ENCODE data around the gene NR6A1.
"Not testable (repeated sequence)": the region's sequence is repeated elsewhere in the genome, so short reads cannot be mapped to it uniquely, and the experiment has no call there.

The NR6A1 gene

DNA sequence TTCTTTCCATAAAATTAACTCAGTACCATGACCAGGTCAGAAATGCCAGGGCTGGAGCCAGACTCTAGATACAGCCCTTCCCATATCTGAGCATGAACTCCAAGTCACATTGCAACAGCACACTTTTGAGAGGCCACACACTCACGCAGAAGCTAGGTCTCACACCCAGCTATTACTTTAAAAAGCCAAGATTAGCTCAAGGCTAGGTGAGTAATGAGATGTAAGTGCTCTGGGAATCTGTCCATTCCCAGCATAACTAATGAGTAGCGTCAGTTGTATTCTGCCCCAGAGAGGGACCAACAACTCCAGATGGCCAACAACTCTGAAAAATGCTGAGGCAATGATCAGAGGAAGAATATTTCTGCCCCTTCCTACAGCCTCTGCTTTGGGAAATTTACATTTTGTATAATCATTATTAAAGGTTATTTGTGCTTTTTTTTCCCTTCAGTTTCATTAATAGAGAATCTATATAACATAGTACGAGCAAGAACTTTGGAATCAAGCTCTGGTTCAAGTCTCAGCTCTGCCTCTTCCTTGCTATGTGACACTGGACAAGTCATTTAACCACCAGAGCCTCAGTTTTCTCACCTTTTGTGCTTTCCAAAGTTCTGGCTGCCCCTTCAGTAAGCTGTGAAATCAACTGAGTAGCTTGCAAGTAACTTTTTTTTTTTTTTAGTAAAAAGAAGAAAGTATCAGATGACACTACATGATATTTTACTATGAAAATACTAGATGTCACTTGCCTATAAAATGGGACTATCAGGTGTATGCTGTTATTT is 118.3 kb downstream of the NR6A1 start:
- no peak for DNase-seq

DNA sequence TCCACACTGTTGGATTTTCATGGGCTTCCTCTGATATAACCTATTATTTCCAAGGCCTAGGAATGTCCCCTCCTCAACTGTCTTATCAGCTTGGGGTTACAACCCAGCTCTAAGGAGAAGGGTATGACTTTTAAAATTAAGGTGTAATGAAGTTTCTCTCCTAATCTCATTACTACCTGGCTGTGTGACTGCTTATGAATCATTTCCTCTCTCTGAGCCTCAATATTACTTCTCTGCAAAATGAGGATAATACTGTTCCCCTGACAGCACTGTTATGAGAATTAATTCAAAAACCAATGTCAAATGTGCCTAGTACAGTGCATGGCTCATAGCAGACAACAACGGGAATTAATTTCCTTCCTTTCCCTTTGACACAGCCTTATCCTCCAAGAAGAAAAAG is 118.9 kb downstream of the NR6A1 start:
- no peak for DNase-seq

DNA sequence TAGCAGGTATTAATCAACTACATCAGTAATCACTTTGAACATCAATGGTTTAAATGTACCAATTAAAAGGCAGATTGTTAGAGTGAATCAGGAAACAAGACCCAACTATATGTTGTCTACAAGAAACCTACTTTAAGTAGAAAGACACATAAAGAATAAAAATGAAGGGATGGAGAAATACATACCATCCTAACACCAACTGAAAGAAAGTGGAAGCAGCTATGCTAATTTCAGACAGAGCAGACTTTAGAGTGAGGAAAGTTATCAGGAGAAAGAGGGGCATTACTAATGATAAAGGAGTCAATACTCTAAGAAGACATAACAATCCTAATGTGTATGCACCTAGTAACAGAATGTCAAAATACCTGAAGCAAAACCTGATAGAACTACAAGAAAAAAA is 125.8 kb downstream of the NR6A1 start:
- no peak for DNase-seq

- no peak for DNase-seq
These were observed 131.5 kb downstream of the NR6A1 start for GRCh38 chr9:124639637-124640036.

DNA sequence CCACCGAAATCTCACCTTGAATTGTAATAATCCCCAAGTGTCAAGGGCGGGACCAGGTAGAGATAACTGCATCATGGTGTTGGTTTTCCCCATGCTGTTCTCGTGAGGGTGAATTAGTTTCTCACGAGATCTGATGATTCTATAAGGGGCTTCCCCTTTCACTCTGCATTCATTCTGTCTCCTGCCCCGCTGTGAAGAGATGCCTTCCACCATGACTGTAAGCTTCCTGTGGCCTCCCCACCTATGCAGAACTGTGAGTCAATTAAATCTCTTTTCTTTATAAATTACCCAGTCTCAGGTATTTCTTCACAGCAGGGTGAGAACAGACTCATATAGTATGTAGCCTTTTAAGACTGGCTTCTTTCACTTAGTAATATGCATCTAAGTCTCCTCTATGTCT is 135.8 kb downstream of the NR6A1 start:
- DNase-seq, result no peak

GRCh38 chr9:124632077-124632621 is 139.0 kb downstream of the NR6A1 start:
- DNase-seq, result no peak

GRCh38 chr9:124631326-124631725 is 139.8 kb downstream of the NR6A1 start:
- no peak for DNase-seq

- DNase-seq, result no peak
These were observed 141.5 kb downstream of the NR6A1 start for GRCh38 chr9:124629600-124629999.

- no peak for DNase-seq
These were observed 142.4 kb downstream of the NR6A1 start for GRCh38 chr9:124628741-124629140.

GRCh38 chr9:124626276-124626675 is 144.8 kb downstream of the NR6A1 start:
- no peak for DNase-seq

- no peak for DNase-seq
These were observed 146.0 kb downstream of the NR6A1 start for GRCh38 chr9:124625087-124625486.

DNA sequence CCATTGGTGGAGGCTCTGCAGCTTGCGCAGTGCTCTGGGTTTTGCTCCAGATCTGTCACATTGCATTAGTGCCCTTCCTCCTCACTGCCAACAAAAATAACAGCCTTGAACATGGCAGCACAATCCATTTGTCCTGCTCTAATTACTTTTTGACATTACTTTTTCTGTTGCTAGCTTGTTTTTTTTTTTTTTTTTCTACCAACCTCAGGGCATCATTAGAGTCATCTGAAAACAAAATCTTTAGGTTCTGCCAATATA is 146.4 kb downstream of the NR6A1 start:
- no peak for DNase-seq

GRCh38 chr9:124623966-124624734 is 147.0 kb downstream of the NR6A1 start:
- DNase-seq, result no peak

- no peak for DNase-seq
These were observed 148.2 kb downstream of the NR6A1 start for GRCh38 chr9:124622882-124623281.

DNA sequence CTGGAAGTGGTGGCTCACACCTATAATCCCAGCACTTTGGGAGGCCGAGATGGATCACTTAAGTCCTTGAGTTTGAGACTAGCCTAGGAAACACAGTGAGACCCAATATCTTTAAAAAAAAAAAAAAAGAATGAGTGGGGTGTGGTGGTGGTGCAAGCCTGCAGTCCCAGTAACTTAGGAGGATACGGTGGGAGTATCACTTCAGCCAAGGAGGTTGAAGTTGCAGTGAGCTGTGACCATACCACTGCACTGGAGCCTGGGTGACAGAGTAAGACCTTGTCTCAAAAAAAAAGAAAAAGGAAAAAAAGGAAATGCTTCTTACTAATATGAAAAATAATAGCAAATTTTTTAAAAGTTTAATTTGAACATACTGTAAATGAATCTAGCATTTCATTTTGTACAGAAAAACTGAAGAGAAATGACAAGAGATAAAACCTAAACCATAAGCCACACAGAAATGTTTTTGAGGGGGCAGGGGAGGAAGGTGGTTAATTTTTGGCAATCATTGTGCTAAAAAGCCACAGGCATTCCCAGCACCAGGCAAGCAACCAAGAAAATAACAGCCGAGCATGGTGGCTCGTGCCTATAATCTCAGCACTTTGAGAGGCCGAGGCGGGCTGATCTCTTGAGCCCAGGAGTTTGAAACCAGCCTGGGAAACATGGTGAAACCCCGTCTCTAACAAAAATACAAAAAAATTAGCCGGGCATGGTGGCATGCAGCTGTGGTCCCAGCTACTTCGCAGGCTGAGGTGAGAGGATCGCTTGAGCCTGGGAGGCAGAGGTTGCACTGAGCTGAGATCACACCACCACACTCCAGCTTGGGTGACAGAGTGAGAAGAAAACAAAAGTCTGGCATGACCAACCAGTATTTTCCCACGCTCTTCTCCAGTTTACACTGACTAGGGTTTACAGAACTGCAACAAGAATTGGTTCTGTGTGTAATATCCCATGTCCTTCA is 149.5 kb downstream of the NR6A1 start:
- DNase-seq, result no peak

DNA sequence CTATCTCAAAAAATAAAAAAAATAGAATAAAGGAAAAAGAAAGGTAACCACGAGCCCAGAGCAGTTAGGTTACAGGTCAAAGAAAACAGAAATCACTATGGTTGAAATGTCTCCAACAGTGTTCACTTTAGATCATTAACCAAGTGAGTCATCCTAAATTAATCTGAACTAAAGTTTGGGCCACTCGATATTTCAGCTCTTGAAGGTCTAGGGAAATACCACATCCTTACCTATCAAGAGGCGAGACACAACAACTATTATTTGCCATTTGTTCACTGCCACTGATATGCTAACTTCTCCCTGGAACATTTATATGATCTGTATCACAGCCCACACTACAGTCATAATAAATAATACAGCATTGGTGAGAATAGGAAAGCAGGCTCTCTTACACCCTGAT is 152.6 kb downstream of the NR6A1 start:
- DNase-seq, result no peak

GRCh38 chr9:124617477-124618141 is 153.5 kb downstream of the NR6A1 start:
- DNase-seq, result no peak

- no peak for DNase-seq
These were observed 154.2 kb downstream of the NR6A1 start for GRCh38 chr9:124616961-124617360.

- not testable (repeated sequence) for DNase-seq
These were observed 155.3 kb downstream of the NR6A1 start for GRCh38 chr9:124615840-124616239.

GRCh38 chr9:124615100-124615742 is 155.9 kb downstream of the NR6A1 start:
- DNase-seq, result no peak

GRCh38 chr9:124613849-124614248 is 157.3 kb downstream of the NR6A1 start:
- no peak for DNase-seq

DNA sequence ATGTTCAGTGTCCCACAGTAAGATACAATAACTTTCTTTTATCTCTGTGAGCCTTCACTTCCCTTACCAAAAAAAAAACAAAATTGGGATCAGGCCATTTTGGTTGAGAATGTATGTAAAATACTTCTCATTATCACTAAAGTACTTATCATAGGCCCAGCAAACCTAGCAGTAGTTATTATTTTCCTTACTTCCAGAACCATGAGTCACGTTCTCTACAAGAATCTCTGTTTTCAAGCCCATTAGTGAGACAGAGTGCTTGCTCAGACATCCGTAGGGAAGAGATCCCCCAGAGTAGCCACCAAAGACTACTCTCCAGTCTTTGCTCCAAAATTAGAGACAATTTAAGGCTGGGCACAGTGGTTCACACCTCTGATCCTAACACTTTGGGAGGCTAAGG is 160.0 kb downstream of the NR6A1 start:
- no peak for DNase-seq

Data from cortex of kidney (tissue), 1 donor.